Measurements from ENCODE around the gene SLC38A7.

Gene SLC38A7

GRCh38 chr16:58628845-58629732 is 55.5 kb downstream of the SLC38A7 start:
- TF ChIP-seq CTCF (IDR thresholded peaks at IDR 0.05; ENCODE audit: control insufficient read depth, extremely low read depth, insufficient read depth) = no peak
- no peak for DNase-seq (ENCODE audit: low read depth)
- H3K4me3 ChIP-seq (ENCODE audit: low read depth, low read length) = peak overlapping the region; percentile 91

GRCh38 chr16:58624209-58624608 is 60.4 kb downstream of the SLC38A7 start:
- no peak for DNase-seq (ENCODE audit: low read depth)
- H3K4me3 ChIP-seq (ENCODE audit: low read depth, low read length) = no peak overlapping the region
- TF ChIP-seq CTCF (IDR thresholded peaks at IDR 0.05; ENCODE audit: control insufficient read depth, extremely low read depth, insufficient read depth) = no peak

DNA sequence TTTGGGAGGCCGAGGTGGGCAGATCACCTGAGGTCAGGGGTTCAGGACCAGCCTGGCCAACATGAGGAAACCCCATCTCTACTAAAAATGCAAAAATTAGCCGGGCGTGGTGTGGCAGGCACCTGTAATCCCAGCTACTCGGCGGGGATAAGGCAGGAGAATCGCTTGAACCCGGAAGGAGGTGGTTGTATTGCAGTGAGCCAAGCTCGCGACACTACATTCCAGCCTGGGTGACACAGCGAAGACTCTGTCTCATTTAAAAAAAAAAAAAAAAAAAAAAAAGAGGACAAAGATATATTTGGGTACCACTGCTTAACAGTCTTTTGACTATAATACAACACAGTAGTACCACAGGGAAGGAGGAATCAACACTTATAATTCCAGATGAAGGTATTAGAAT is 64.2 kb downstream of the SLC38A7 start:
- DNase-seq (ENCODE audit: low read depth) = no peak
- H3K4me3 ChIP-seq (ENCODE audit: low read depth, low read length) = no peak overlapping the region
- TF ChIP-seq CTCF (IDR thresholded peaks at IDR 0.05; ENCODE audit: control insufficient read depth, extremely low read depth, insufficient read depth) = no peak

DNA sequence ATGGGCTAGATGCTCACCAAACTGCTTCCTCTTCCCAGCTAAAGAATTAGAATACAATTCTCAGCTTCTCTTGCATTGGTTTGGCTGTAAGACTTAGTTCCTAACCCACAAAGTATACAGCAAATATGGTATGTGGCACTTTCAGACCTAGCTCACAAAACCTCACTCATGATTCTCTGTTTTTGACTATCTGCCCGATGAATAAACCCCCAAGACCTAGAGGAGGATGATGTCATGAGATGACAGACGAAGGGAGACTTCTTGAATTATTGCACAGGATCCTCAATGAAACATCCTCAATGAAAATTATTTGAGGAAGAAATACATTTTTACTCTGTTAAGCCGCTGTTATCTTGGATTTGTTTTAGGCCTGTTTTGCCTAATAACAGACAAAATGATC is 69.3 kb downstream of the SLC38A7 start:
- TF ChIP-seq CTCF (IDR thresholded peaks at IDR 0.05; ENCODE audit: control insufficient read depth, extremely low read depth, insufficient read depth) = no peak
- no peak overlapping the region for H3K4me3 ChIP-seq (ENCODE audit: low read depth, low read length)
- no peak for DNase-seq (ENCODE audit: low read depth)
